ENCODE data around the gene AGRN.
"Not testable (repeated sequence)": the region's sequence is repeated elsewhere in the genome, so short reads cannot be mapped to it uniquely, and the experiment has no call there.

The AGRN gene

DNA sequence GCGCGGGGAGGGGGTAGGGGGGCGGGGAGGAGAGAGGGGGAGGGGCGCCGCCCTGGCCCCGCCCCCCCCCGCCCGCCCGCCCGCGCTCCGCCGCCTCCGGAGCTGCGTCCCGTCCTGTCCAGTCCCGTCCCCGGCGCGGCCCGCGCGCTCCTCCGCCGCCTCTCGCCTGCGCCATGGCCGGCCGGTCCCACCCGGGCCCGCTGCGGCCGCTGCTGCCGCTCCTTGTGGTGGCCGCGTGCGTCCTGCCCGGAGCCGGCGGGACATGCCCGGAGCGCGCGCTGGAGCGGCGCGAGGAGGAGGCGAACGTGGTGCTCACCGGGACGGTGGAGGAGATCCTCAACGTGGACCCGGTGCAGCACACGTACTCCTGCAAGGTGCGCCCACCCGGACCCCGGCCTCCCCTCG is at the start of gene AGRN:
TSS of gene AGRN (plus strand) at position 121 of the 405 bp plus-strand sequence. CDS start at position 174, 53 bp downstream.
- Histone ChIP-seq H3K9ac (ENCODE audit: low read depth, low read length) (peak within 1 kb of the TSS; percentile 66), H3K4me1 (ENCODE audit: insufficient read depth, low read length) (peaks cover 35% of the 10 kb centered on the region), H3K9me3 (ENCODE audit: control insufficient read depth, insufficient read depth, low read length) (no peaks in the 10 kb centered on the region), H3K36me3 (ENCODE audit: insufficient read depth, low read length) (no peaks in the 10 kb centered on the region)

DNA sequence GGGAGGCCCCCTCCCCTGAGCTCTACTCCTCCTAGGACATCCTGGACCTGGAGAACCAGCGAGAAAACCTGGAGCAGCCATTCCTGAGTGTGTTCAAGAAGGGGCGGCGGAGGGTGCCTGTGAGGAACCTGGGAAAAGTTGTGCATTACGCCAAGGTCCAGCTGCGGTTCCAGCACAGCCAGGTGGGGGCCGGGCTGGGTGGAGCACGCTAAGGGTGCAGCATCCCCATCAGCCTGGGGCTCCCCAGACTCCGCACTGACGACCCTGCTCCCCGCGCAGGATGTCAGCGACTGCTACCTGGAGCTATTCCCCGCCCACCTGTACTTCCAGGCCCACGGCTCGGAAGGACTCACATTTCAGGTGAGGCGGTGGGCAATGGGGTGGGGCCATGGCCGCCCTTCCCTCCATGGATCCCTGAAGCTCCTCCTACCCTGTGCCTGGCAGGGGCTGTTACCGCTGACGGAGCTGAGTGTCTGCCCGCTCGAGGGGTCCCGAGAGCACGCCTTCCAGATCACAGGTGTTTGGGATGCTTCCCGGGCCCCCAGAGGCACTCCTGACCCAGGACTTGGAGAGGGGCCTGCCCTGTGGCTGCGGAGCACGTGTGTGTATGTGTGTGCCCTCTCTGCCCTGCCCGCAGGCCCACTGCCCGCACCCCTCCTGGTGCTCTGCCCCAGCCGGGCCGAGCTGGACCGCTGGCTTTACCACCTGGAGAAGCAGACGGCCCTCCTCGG is 49.5 kb upstream of the AGRN start:
- no peaks in the 10 kb centered on the region for H3K9me3 ChIP-seq (ENCODE audit: control insufficient read depth, insufficient read depth, low read length)
- no peak overlapping the region for H3K9ac ChIP-seq (ENCODE audit: low read depth, low read length)
- H3K36me3 ChIP-seq (ENCODE audit: insufficient read depth, low read length), result no peaks in the 10 kb centered on the region
- no peaks in the 10 kb centered on the region; the same call in 1 of the 2 replicates for H3K4me1 ChIP-seq (ENCODE audit: insufficient read depth, low read length)

DNA sequence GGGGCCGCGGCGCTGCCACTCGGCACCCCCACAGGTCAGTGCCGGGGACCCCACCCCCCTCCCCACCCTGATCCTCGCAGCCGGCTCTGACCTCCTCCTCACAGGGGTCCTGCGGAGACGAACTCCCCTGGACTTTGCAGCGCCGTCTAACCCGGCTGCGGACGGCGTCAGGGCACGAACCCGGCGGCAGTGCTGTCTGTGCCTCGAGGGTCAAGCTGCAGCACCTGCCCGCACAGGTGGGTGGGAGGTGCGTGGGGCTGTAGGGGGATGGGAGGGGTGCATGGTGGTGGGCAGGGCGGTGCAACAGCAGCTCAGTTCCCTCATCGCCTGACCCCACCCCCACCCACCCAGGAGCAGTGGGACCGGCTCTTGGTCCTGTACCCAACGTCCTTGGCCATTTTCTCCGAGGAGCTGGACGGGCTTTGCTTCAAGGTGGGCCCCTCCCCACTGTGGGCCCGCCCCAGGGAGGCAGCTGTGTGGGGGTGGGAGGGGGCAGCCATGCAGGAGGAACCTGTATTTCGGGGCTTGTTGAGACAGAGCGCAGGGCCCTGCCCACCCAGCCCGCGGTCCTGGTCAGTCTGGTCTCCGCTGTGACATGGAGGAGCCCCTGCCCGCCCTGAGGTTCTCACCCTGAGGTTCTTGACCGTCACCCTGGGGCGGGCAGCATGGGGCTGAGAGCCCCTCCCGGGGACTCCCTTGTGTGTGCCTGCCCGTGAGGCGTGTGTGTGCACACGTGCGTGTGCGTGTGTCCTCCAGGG is 48.8 kb upstream of the AGRN start:
- Histone ChIP-seq H3K36me3 (ENCODE audit: insufficient read depth, low read length) (no peaks in the 10 kb centered on the region), H3K9ac (ENCODE audit: low read depth, low read length) (no peak overlapping the region), H3K9me3 (ENCODE audit: control insufficient read depth, insufficient read depth, low read length) (no peaks in the 10 kb centered on the region), H3K4me1 (ENCODE audit: insufficient read depth, low read length) (no peaks in the 10 kb centered on the region; the same call in 1 of the 2 replicates)

DNA sequence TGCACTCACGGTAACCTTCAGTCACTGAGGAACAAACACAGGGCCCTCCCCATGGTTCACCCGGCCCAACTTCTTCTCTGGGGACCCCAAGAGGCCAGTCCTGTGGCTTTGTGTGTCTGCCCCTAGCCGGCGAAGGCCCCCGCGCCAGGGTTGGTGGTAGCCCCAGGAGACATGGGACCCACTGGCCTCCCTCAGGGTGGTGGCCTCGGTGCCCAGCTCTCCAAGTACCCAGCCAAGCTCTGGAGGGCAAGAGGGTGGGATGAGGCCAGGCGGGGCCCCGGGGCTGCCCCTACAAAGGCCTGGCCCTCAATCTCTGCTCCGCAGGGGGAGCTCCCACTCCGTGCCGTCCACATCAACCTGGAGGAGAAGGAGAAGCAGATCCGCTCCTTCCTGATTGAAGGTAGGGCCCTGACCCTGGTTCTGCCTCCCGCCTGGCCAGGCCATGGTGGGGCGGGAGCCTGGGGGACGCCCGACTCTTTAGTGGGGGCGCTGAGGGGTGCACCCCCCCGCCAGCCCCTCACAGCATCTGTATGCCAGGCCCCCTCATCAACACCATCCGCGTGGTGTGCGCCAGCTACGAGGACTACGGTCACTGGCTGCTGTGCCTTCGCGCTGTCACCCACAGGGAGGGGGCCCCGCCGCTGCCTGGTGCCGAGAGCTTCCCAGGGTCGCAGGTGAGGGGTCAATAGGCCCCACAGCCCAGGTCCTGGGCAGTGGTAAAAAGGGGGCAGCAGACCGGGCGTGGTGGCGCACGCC is 48.0 kb upstream of the AGRN start:
- Histone ChIP-seq H3K4me1 (ENCODE audit: insufficient read depth, low read length) (no peaks in the 10 kb centered on the region), H3K36me3 (ENCODE audit: insufficient read depth, low read length) (no peaks in the 10 kb centered on the region), H3K9me3 (ENCODE audit: control insufficient read depth, insufficient read depth, low read length) (no peaks in the 10 kb centered on the region), H3K9ac (ENCODE audit: low read depth, low read length) (no peak overlapping the region)

DNA sequence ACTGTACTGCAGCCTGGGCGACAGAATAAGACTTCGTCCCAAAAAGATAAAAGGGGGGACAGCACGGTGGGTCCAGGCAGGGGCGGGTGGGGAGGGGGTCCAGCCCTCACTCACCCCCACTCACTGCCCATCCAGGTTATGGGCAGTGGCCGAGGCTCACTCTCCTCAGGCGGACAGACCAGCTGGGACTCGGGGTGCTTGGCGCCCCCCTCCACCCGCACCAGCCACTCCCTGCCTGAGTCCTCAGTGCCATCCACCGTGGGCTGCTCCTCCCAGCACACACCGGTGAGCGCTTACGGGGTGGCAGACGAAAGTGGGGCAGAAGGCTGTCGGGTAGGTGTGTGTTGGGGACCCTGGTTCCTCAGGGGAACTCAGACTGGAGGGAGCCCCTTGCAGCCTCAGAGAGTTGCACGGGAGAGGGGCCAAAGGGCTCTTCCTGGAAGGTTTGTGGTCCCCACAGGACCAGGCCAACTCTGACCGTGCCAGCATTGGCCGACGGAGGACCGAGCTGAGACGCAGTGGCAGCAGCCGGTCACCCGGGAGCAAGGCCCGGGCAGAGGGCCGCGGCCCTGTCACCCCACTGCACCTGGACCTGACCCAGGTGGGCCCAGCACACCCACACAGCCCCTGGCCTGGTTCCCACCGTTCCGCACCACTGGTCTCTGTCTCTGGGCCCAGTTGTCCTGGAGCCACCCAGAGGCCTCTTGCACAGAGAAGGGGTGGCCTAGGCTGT is 47.0 kb upstream of the AGRN start:
- Histone ChIP-seq H3K36me3 (ENCODE audit: insufficient read depth, low read length) (no peaks in the 10 kb centered on the region), H3K4me1 (ENCODE audit: insufficient read depth, low read length) (no peaks in the 10 kb centered on the region), H3K9ac (ENCODE audit: low read depth, low read length) (no peak overlapping the region), H3K9me3 (ENCODE audit: control insufficient read depth, insufficient read depth, low read length) (no peaks in the 10 kb centered on the region)

DNA sequence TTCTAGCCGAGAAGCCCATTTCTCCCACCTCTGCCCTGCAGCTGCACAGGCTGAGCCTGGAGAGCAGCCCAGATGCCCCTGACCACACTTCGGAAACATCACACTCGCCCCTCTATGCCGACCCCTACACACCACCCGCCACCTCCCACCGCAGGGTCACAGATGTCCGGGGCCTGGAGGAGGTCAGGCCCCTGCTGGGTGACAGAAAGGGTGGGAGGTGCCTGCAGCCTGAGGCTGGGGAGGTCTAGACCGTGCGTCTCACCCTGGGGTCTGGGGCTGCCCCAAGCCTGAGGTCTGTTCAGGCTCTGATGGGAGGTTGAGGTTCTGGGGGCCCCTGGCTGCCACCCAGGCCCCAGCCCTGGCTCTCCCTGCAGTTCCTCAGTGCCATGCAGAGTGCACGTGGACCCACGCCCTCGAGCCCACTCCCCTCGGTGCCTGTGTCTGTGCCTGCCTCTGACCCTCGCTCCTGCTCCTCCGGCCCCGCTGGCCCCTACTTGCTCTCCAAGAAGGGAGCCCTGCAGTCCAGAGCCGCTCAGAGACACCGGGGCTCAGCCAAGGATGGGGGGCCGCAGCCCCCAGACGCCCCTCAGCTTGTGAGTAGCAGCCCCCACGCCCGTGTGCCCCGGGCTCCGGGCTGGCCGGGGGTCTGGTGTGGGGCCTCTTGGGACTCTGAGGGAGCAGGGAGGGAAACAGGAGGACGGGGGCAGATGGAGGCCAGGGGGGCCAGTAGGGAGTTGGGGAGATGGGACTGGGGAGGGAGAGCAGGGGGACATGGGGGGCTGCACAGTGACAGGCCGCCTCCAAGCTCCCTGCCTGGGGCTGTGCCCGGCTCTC is 46.2 kb upstream of the AGRN start:
- no peak overlapping the region for H3K9ac ChIP-seq (ENCODE audit: low read depth, low read length)
- no peaks in the 10 kb centered on the region for H3K9me3 ChIP-seq (ENCODE audit: control insufficient read depth, insufficient read depth, low read length)
- H3K36me3 ChIP-seq (ENCODE audit: insufficient read depth, low read length), result no peaks in the 10 kb centered on the region
- H3K4me1 ChIP-seq (ENCODE audit: insufficient read depth, low read length), result no peaks in the 10 kb centered on the region

DNA sequence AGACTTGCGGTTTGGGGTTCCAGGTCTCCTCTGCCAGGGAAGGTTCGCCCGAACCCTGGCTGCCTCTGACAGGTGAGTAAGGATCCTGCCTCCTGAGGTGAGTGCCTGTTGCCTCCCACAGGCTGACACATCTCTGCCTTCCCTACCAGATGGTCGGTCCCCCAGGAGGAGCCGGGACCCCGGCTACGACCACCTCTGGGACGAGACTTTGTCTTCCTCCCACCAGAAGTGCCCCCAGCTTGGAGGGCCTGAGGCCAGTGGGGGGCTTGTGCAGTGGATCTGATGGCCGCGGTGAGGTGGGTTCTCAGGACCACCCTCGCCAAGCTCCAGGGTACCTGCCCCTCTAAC is 45.7 kb upstream of the AGRN start:
- no peak overlapping the region for H3K9ac ChIP-seq (ENCODE audit: low read depth, low read length)
- H3K9me3 ChIP-seq (ENCODE audit: control insufficient read depth, insufficient read depth, low read length), result no peaks in the 10 kb centered on the region
- H3K4me1 ChIP-seq (ENCODE audit: insufficient read depth, low read length), result no peaks in the 10 kb centered on the region
- no peaks in the 10 kb centered on the region for H3K36me3 ChIP-seq (ENCODE audit: insufficient read depth, low read length)

DNA sequence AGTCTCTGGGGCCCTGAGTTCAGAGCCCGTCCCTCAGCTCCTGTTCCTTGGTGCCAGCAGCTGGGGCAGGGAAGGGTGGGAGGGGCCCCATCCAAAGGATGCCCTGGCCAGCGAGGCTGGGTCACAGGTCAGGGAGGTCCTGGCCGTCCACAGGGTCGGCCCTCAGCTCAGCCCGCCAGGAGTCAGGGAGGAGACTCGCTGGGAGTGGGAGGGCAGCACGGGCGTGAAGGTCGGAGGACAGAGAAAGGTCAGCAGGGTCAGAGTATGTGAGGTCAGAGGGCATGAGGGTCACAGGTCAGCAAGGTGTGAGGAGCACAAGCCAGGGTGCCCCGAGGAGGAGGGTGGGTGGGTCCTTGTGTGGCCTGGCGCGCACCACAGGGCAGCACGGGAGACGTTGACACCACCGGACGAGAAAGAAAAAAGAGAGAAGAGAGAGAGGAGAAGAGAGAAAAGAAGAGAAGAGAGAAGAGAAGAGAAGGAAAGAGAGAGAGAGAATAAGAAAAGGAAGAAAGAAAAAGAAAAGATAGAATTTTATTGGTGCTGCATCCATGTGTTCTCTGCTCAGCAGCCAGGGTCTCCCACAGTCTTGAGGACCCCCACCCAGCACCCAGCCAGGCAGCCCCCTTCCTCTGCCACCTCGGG is 45.1 kb upstream of the AGRN start:
- Histone ChIP-seq H3K36me3 (ENCODE audit: insufficient read depth, low read length) (no peaks in the 10 kb centered on the region), H3K4me1 (ENCODE audit: insufficient read depth, low read length) (no peaks in the 10 kb centered on the region), H3K9me3 (ENCODE audit: control insufficient read depth, insufficient read depth, low read length) (no peaks in the 10 kb centered on the region), H3K9ac (ENCODE audit: low read depth, low read length) (no peak overlapping the region)

DNA sequence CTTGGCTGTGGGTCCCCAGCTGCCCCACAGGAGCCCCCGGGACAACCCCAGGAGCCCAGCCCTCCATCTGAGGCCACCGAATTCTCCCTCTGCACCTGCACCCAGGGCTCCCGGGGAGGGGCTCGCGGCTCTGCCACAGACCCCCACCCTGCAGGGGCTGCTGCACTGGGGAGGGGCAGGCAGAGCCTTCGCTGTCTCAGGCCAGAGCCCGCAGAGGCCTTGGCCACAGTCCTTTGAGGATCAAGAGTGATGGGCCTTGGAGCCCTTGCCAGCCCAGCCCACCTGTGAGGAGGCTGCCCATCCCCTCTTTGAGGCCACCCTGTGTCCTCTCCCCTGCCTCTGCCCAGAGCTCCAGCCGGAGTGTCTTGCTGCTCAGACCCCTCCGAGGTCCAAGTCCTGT is 44.6 kb upstream of the AGRN start:
- no peaks in the 10 kb centered on the region for H3K9me3 ChIP-seq (ENCODE audit: control insufficient read depth, insufficient read depth, low read length)
- no peaks in the 10 kb centered on the region for H3K36me3 ChIP-seq (ENCODE audit: insufficient read depth, low read length)
- no peak overlapping the region for H3K9ac ChIP-seq (ENCODE audit: low read depth, low read length)
- H3K4me1 ChIP-seq (ENCODE audit: insufficient read depth, low read length), result no peaks in the 10 kb centered on the region

DNA sequence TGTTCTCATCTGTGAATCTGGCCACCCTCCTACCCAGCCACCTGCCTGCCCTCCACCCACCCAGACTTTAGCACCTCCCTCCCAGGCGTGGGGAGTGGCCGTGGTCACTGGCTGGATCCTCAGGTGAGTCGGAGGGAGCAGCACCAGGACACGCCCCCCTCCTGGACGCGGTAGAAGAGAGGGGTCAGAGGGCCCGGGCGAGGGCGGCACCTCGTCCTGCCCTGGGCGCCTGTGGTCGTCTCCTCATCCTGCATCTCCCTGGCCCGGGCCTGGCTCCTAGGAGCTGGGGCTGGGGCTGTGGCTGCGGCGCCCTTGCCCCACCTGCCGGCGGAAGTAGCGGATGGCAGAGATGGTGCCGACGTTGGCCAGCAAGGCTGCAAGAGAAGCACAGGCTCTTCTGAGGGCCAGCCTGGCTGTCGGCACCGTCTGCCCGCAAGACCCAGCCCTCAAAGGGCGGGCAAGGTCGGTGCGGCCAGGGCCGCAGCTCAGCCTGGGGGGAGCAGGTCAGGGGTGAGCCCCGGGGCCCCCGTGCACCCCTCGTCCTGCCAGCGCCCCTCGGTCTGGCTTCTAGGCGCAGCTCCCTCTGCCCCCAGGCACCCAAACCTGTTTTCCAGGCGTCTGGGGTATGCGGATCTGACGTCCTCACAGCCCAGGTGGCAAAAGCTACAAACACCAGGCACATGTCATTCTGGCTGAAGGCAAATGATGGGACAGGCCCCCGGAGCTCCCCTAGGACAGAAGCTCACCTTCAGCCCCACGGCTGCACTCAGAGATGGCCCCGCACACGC is 43.8 kb upstream of the AGRN start:
- Histone ChIP-seq H3K9me3 (ENCODE audit: control insufficient read depth, insufficient read depth, low read length) (no peaks in the 10 kb centered on the region), H3K4me1 (ENCODE audit: insufficient read depth, low read length) (no peaks in the 10 kb centered on the region), H3K9ac (ENCODE audit: low read depth, low read length) (peak overlapping the region; percentile 6; the same call in 1 of the 2 replicates), H3K36me3 (ENCODE audit: insufficient read depth, low read length) (no peaks in the 10 kb centered on the region)

DNA sequence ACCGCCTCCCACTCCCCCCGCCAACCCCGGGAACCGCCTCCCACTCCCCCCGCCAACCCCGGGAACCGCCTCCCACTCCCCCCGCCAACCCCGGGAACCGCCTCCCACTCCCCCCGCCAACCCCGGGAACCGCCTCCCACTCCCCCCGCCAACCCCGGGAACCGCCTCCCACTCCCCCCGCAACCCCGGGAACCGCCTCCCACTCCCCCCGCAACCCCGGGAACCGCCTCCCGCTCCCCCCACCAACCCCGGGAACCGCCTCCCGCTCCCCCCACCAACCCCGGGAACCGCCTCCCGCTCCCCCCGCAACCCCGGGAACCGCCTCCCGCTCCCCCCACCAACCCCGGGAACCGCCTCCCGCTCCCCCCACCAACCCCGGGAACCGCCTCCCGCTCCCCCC is 43.1 kb upstream of the AGRN start:
- not testable (repeated sequence) for H3K36me3 ChIP-seq (ENCODE audit: insufficient read depth, low read length); H3K9ac ChIP-seq (ENCODE audit: low read depth, low read length); H3K4me1 ChIP-seq (ENCODE audit: insufficient read depth, low read length); H3K9me3 ChIP-seq (ENCODE audit: control insufficient read depth, insufficient read depth, low read length)

DNA sequence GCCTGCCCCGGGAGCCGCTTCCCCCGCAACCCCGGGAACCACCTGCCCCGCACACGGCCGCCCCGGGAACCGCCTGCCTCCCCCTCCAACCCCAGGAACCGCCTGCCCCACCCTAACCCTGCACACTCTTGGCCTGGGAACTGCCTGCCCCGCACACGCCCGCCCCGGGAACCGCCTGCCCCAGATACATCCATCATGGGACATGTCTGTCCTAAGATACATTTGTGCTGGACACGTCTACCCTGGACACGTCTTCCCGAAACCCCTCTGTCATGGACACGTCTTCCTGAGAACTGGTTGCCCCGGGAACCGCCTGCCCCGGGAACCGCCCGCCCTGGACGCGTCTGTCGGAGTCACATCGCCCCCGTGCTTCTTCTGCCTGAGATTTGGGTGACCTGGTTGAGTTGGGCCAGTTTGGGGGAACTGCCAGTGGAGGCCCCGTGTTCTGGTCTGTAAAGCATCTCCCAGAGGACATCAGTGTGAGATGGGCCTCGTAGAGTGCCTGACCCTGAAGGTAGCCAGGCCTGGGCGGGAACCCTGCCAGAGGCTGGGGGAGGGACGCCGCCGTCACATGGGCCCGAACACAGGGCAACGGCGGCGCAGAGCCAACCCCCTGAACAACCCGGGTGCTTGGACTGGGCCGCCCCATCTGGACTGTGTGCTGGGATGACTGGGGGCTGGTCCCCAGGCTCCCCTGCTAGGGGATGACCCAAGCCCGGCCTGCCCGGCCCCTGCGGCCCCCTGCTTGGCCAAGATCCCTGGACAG is 41.7 kb upstream of the AGRN start:
- no peaks in the 10 kb centered on the region for H3K4me1 ChIP-seq (ENCODE audit: insufficient read depth, low read length)
- no peaks in the 10 kb centered on the region for H3K9me3 ChIP-seq (ENCODE audit: control insufficient read depth, insufficient read depth, low read length)
- H3K9ac ChIP-seq (ENCODE audit: low read depth, low read length), result no peak overlapping the region
- H3K36me3 ChIP-seq (ENCODE audit: insufficient read depth, low read length), result no peaks in the 10 kb centered on the region
